ENCODE measurements around the gene EML1. TPM values are rescaled to one million over a fixed set of nuclear protein-coding genes. Genes with fewer than 3 reads are reported as not detected.

The EML1 gene
- total RNA-seq, 2 experiments from 2014 or later, result 0.59 TPM; not detected in 1

DNA sequence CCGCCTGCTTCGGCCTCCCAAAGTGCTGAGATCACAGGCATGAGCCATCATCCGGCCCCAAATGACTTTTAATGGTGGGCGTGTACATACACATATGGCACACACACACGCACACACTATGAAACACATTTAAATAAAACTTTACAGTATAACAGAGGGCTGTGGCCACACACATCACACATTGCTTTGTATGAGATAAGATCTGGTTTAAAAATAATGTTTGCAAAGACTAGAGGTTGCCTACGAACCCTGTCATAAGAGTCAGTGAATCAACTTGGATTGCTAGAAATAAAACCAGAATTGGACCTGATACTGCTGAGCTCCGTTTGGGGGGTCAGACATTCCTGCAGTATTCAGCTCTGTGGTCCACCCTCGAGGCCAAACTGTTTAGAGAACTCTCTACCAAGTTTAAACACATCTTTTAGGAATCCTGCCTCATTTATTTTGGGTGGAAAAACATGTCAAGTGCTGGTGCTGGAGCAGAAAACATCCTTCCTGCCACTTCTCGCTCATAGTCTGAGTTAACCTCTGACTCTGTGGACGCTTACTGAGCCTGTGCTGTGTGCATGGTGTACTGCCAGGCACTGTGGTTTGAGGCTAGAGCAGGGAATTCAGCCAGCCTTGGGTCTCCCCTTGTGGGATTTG, 47.8 kb upstream of the EML1 start:
- H3K9me3 ChIP-seq (ENCODE audit: control insufficient read depth in 1 of 2, insufficient read depth in 1 of 2, low read length in 2 of 2), result no peaks in the 10 kb centered on the region
- H3K4me1 ChIP-seq (ENCODE audit: insufficient read depth, low read length), result peaks cover 13% of the 10 kb centered on the region
- ChIA-PET POLR2A (no interaction called here), CTCF (no interaction called here)
- H3K27me3 Mint-ChIP-seq, result no peaks in the 10 kb centered on the region
- no peak overlapping the region for H3K4me3 ChIP-seq (ENCODE audit: low read length)
- H3K36me3 Mint-ChIP-seq (ENCODE audit: low read depth), result no peaks in the 10 kb centered on the region
- H3K27ac ChIP-seq (ENCODE audit: low read depth in 1 of 2, low read length in 2 of 2), result no peak overlapping the region
- H3K4me1 Mint-ChIP-seq (ENCODE audit: low read depth), result peaks cover 11% of the 10 kb centered on the region
- H3K27me3 ChIP-seq (ENCODE audit: control insufficient read depth in 1 of 2, insufficient read depth in 2 of 2, low read length in 2 of 2), result peaks cover 0 to 4% of the 10 kb centered on the region in 2 experiments
- no peak for DNase-seq
- ATAC-seq (ENCODE audit: poor library complexity), result no peak
- no peak overlapping the region for H3K4me3 Mint-ChIP-seq
- H3K9me3 Mint-ChIP-seq, result no peaks in the 10 kb centered on the region
- TF ChIP-seq, protein P1, sequence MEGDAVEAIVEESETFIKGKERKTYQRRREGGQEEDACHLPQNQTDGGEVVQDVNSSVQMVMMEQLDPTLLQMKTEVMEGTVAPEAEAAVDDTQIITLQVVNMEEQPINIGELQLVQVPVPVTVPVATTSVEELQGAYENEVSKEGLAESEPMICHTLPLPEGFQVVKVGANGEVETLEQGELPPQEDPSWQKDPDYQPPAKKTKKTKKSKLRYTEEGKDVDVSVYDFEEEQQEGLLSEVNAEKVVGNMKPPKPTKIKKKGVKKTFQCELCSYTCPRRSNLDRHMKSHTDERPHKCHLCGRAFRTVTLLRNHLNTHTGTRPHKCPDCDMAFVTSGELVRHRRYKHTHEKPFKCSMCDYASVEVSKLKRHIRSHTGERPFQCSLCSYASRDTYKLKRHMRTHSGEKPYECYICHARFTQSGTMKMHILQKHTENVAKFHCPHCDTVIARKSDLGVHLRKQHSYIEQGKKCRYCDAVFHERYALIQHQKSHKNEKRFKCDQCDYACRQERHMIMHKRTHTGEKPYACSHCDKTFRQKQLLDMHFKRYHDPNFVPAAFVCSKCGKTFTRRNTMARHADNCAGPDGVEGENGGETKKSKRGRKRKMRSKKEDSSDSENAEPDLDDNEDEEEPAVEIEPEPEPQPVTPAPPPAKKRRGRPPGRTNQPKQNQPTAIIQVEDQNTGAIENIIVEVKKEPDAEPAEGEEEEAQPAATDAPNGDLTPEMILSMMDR (IDR thresholded peaks at IDR 0.05), result no peak
- H3K27ac Mint-ChIP-seq, result no peak overlapping the region
- H3K36me3 ChIP-seq (ENCODE audit: insufficient read depth, low read length), result no peaks in the 10 kb centered on the region
- intact Hi-C loops (cut with DNase I, micrococcal nuclease), result no loop called here

DNA sequence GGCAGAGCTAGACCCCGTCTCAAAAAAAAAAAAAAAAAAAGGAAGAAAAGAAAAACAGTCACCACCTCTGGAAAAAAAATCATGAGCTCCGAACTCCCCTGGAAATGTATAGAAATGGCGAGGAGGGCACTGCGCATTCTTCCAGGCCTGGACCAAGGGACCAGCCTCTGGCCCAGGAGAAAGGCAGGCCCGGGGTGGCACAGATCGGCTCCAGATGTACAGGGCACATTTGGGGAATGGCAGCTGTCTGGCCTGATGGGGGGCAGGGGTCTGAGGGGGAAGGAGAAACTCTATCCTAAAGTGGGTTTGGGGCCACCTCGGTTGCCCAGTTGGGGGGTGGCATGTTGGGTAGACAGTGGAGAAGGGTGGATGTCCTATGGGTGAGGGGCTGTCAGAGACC, 46.0 kb upstream of the EML1 start:
- DNase-seq, result no peak
- H3K4me1 ChIP-seq (ENCODE audit: insufficient read depth, low read length), result peaks cover 13% of the 10 kb centered on the region
- H3K27me3 ChIP-seq (ENCODE audit: control insufficient read depth in 1 of 2, insufficient read depth in 2 of 2, low read length in 2 of 2), result peaks cover 3 to 16% of the 10 kb centered on the region in 2 experiments
- H3K27ac ChIP-seq (ENCODE audit: low read depth in 1 of 2, low read length in 2 of 2), result no peak overlapping the region
- TF ChIP-seq, protein P1 (IDR thresholded peaks at IDR 0.05), result no peak
- H3K36me3 ChIP-seq (ENCODE audit: insufficient read depth, low read length), result no peaks in the 10 kb centered on the region
- POLR2A ChIA-PET, result no interaction called here
- intact Hi-C loops (cut with DNase I, micrococcal nuclease), result no loop called here
- Mint-ChIP-seq H3K36me3 (ENCODE audit: low read depth) (no peaks in the 10 kb centered on the region), H3K4me3 (no peak overlapping the region), H3K27me3 (peaks cover 11% of the 10 kb centered on the region), H3K4me1 (ENCODE audit: low read depth) (peaks cover 19% of the 10 kb centered on the region), H3K9me3 (no peaks in the 10 kb centered on the region), H3K27ac (no peak overlapping the region)
- no peaks in the 10 kb centered on the region for H3K9me3 ChIP-seq (ENCODE audit: control insufficient read depth in 1 of 2, insufficient read depth in 1 of 2, low read length in 2 of 2)
- no peak overlapping the region for H3K4me3 ChIP-seq (ENCODE audit: low read length)
- no peak for ATAC-seq (ENCODE audit: poor library complexity)
- CTCF ChIA-PET, result no interaction called here

DNA sequence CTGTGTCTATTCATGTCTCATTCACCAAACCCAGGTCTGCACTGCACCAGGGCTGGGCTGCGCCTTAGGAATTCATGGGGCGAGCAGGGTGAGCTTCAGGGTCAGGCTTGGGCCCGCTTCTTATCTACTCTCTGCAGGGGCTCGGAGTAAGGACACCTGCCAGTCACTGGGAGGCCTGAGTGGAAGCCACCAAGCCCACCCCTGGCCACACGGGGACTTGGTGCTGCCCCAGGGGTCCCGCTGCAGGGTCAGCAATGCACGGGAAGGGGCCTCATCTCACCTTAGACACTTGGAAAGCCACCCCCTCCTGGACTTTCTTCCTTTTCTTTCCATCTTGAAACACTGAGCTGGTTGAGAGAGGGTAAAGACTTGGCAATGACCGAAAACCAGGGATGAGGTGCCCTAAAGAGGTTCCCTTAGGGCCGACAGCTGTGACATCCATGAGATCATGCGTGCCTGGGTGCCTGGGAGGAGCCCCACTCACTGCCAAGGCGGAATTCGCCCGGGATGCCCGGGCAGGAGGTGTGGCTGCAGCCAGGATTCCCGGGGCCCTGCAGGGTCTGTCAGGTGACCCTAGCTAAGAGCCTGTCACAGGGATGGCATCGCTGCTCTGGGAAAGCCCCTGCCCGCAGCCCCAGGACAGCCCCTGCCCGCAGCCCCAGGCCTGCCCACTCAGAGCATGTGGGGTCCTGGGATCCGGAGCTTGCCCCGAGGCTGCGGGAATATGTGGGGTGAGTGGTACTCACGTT, 45.5 kb upstream of the EML1 start:
- Histone ChIP-seq H3K27me3 (ENCODE audit: control insufficient read depth in 1 of 2, insufficient read depth in 2 of 2, low read length in 2 of 2) (peaks cover 9 to 22% of the 10 kb centered on the region in 2 experiments), H3K27ac (ENCODE audit: low read depth in 1 of 2, low read length in 2 of 2) (no peak overlapping the region), H3K36me3 (ENCODE audit: insufficient read depth, low read length) (no peaks in the 10 kb centered on the region), H3K4me1 (ENCODE audit: insufficient read depth, low read length) (peaks cover 17% of the 10 kb centered on the region), H3K9me3 (ENCODE audit: control insufficient read depth in 1 of 2, insufficient read depth in 1 of 2, low read length in 2 of 2) (no peaks in the 10 kb centered on the region), H3K4me3 (ENCODE audit: low read length) (no peak overlapping the region)
- H3K4me3 Mint-ChIP-seq, result no peak overlapping the region
- no peak overlapping the region for H3K27ac Mint-ChIP-seq
- ATAC-seq (ENCODE audit: poor library complexity) (no peak), DNase-seq (no peak)
- intact Hi-C loops (cut with DNase I, micrococcal nuclease), result no loop called here
- peaks cover 17% of the 10 kb centered on the region for H3K27me3 Mint-ChIP-seq
- peaks cover 19% of the 10 kb centered on the region for H3K4me1 Mint-ChIP-seq (ENCODE audit: low read depth)
- no peaks in the 10 kb centered on the region for H3K9me3 Mint-ChIP-seq
- TF ChIP-seq, protein P1 (IDR thresholded peaks at IDR 0.05), result no peak
- ChIA-PET POLR2A (no interaction called here), CTCF (no interaction called here)
- no peaks in the 10 kb centered on the region for H3K36me3 Mint-ChIP-seq (ENCODE audit: low read depth)

Measured in CD4-positive, alpha-beta T cell (primary cell).